Stimulated activated CD4-positive, alpha-beta T cell treated with anti-CD3 and anti-CD28 coated beads, Interleukin-1b, Interleukin-23, amount 100 ng/mL, for 48 hours (primary cell): ENCODE measurements around the gene SPATA16.
"Not testable (repeated sequence)": the region's sequence is repeated elsewhere in the genome, so short reads cannot be mapped to it uniquely, and the experiment has no call there.

Experiments used
- DNase-seq: peaks from one replicate; pipeline ENCODE4 v3.0.0-alpha.2; 2020

Gene SPATA16, protein sequence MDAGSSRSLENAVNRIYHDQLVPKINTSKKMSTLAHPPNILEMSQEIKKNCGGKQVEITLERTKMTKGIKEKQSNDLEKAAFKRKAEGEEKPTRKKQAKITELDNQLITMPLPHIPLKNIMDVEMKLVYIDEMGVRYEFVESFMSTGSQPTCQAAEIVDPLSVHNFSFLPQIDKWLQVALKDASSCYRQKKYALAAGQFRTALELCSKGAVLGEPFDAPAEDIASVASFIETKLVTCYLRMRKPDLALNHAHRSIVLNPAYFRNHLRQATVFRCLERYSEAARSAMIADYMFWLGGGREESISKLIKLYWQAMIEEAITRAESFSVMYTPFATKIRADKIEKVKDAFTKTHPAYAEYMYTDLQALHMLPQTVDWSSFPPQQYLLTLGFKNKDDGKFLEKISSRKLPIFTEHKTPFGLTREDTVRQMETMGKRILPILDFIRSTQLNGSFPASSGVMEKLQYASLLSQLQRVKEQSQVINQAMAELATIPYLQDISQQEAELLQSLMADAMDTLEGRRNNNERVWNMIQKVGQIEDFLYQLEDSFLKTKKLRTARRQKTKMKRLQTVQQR

DNA sequence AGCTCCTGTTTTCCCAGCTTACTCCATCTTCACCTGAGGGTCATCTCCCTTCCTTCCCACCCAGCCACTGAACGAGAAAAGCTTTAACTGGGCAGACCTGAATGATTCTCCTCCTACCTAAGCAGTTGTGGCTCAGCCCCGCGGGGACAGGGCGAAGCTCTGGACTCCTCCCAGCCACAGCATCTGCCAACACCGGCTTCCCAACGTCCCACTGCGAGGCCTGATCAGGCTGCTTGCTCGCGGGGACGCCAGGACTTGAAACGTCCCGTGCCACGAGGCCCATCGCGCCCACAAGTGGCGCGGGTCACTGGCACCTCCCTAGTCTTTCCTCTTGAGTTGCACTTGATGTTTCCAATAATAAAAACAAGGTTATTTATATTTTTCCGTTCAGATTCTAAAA lies at the start of gene SPATA16:
TSS of gene SPATA16 (minus strand) at position 250 of the 400 bp plus-strand sequence. CDS start 23,504 bp downstream, outside the sequence.
- DNase-seq: no peak

DNA sequence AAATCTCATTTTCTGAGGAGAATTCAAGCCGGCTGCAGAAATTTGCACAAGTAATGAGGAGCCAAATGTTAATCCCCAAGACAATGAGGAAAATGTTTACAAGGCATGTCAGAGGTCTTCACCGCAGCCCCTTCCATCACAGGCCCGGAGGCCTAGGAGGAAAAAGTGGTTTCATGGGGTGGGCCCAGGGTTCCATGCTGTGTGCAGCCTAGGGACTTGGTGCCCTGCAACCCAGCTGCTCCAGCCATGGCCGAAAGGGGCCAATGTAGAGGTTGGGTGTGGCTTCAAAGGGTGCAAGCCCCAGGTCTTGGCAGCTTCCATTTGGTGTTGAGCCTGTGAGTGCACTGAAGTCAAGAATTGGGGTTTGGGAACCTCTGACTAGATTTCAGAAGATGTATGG lies 42.0 kb upstream of the SPATA16 start:
- DNase-seq: not testable (repeated sequence)

DNA sequence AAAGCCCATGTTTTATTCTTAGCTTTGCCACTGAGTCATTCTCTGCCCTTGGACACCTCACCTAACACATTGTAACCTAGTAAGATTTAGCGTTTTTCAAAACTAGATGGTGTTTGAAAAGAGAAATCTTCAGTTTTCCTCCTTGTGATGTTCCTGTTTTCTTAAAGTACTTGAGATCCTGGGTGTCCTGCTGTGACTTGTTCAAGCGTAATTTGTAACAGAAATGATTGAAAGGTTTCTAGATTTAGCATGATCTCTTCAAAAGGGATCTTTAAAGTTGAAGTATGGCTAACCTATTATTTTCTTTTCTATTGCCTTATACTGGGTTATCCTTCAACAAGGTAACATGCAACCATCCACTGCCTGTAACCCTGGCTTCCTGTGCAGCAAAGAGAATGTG lies 32.6 kb upstream of the SPATA16 start:
- DNase-seq: no peak

DNA sequence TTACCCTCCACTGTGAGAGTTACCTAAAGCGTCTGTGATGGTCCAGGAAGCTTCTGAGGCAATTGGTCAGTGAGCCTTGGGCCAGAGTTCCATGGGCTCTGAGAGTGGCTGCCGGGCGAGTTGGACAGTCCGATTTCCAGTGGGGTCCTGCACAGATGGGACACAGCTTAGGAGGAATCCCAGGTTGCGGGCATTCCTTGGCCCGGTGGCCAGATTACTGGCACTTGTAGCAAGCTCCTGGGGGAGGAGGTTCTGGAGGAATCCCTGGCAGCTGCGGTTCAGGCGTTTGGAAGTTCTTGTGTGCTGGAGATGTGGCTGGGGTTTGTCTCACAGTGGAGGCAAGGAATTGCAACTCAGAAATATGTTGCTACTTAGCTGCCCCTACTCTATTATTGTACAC lies 18.1 kb upstream of the SPATA16 start:
- DNase-seq: not testable (repeated sequence)

DNA sequence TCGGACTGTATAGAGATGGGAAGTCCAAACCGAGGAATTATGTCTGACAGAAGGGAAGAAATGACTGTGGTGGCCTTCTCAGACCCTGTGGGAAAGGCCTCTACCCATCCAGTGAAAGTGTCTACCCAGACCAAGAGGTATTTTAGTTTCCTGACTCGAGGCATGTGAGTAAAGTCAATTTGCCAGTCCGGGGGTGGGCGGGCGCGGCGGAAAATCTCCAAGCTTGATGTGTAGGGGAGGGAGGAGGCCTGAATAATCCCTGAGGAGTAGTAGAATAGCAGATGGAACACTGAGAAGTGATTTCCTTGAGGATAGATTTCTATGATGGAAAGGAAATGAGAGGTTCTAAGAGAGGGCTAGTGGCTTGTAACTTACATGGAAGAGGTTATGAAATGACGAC lies 15.5 kb upstream of the SPATA16 start:
- not testable (repeated sequence) for DNase-seq

DNA sequence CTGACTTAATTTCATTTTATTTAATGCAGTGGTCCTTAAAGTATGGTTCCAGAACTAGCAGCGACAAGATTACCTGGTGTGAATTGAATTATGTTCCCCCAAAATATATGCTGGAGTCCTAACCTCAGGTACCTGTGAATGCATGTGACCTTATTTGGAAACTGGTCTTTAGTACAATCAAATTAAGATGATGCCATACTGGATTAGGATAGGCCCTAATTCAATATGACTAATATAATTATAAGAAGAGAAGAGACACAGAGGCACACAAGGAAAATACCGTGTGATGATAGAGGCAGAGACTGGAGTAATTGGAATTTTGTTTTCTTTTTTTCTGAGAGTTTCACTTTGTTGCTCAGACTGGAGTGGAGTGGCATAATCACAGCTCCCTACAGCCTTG lies 12.6 kb upstream of the SPATA16 start:
- DNase-seq: no peak

DNA sequence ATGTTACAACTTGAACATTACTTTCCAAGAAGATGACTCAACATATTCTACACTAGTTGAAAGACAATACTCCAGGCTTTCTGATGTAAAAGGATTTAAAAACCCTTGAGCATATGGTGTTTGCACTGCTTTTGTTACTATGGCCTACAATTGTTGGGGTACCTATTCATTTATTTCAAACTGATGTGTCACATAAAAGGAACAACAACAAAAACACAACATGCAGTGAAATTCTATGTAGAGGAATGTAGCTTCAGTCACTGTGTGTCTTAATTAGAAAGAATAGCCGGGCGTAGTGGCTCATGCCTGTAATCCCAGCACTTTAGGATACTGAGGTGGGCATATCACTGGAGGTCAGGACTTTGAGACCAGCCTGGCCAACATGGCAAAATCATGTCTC lies 1.6 kb downstream of the SPATA16 start:
- DNase-seq: no peak

DNA sequence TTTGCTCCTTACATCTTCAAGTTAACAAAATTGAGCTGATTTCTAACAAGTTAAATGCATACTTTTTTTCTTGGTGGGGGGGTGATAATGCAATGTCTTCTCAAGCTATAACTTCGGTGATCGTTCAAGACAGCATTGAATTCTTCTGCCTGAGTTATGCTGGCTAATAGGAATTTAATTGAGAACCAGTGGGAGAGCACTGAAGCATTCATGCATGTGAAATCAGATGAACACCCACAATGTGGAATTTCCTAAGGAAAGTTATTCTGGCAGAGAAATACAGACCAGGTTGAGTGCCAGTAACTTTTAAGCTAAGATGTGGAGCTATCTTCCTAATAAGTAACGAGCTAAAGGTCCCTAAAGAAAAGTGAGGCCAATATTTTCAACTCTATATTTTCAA lies 3.0 kb downstream of the SPATA16 start:
- DNase-seq: no peak

DNA sequence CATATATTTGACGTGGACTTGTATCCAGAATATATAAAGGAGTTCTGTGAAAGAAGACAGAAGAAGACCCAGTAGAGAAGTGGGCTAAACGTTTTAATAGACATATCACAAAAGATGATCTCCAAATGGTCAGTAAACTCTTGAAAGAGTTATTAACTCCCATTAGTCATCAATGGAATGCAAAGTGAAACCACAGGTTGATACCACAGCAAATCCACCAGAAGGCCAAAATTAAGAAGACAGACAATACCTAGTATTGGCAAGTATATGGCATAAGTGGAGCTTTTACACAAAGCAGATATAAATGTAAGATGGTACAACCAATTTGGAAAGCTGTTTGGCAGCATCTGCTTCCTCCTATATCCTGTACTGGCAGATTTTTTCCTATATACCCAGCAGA lies 6.0 kb downstream of the SPATA16 start:
- DNase-seq: no peak

DNA sequence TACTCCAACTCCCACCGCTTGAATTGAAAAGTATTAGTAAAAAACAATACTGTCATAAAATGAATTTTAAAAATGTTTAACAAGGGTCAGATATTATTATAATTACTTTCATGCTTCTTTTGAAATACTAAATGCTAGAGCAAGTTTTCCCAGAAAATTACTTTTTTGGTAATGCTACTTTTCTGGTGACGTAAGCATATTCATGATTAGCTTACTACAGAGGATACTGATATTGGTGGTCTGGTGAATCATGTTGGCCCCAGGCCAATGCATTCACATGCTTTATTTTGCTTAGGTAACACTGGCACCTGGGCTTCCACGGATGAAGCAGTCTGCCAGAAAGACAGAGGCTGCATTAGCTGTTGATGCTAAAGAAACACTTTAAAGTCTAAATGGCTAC lies 12.4 kb downstream of the SPATA16 start:
- no peak for DNase-seq

DNA sequence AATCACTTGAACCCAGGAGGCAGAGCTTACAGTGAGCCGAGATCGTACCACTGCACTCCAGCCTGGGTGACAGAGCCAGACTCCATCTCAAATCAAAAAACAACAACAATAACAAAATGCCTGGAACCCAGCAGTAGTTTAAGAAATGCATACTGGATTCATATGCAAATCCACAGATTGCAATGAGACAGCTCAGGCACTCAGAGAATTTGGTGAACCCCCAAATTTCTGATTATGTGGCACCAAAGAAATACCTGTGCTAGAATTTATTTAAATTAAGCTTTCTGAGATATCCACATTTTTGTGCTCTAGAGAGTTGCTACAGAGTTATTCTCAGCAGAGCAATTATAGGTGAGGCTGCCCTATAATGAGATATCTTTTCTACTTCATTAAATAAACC lies 29.7 kb downstream of the SPATA16 start:
- DNase-seq: no peak

DNA sequence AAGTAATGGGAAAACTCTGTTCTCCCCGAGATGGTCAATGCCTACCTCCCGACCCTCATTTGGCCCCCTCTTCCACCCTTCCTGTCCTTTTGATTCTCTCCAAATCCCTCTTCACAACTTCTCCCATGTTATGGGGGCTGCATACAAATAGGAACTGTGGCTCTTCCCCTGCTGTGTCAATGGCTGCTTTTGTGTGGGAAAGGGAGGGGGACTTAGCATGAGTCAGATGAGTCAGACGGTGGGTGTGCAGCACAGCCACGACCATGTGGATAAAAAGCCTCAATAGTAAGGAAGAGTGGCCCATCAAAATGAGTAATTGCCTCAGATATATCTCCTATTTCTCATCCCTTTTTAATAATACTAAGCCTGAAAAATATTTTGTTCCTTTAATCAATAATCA lies 31.9 kb downstream of the SPATA16 start:
- no peak for DNase-seq

DNA sequence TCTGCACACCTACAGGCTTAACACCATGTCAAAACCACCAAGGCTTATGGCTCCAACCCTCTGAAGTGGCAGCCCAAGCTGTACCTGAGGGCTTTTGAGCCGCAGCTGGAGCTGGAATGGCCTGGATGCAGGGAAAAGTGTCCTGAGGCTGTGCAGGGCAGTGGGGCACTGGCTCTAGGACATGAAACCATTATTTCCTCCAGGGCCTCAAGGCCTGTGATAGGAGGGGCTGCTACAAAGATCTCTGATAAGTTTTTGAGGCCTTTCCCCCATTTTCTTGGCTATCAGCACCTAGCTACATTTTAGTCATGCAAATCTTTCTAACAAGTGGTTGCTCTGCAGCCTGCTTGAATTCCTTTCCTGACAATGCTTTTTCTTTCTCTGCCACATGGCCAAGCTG lies 37.6 kb downstream of the SPATA16 start:
- DNase-seq: no peak

DNA sequence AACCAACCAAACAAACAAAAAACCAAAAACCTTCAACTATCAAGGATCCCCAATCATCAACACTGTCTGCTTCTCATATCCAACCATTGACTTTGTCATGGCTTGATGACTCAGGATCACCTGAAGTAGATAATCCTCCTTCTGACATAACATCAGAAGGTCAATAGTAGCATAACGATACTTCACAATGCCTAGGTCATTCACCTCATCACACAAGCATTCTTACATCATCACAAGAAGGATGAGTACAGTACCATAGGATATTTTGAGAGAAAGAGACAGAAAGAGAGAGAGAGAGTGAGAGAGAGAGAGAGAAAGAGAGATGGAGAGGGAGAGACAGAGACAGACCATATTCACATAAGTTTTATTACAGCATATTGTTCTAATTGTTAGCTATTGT lies 42.1 kb downstream of the SPATA16 start:
- DNase-seq: no peak

DNA sequence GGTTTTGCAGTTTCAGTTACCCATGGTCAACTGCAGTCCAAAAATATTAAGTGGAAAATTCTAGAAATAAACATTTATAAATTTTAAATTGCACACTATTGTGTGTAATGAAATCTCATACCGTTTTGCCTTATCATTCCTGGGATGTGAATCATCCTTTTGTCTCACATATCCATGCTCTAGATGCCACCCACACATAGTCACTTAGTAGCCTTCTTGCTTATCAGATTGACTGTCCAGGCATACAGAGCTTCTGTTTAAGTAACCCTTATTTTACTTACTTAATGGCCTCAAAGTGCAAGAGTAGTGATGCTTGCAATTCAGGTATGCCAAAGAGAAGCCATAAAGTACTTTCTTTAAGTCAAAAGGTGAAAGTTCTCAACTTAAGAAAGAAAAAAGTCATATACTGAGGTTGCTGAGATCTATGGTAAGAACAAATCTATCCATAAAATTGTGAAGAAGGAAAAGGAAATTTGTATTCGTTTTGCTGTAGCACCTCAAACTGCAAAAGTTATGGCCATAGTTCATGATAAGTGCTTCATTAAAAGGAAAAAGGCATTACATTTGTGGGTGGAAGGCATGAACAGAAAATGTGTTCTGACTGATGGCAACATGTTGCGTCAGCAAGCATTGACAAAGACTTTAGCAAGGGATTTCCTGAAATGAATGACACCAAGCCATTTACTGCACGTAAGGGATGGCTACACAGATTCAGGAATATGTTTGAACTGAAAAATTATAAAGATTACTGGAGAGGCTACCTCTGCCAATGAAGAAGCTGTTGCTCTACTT lies 43.8 kb downstream of the SPATA16 start:
- DNase-seq: no peak

DNA sequence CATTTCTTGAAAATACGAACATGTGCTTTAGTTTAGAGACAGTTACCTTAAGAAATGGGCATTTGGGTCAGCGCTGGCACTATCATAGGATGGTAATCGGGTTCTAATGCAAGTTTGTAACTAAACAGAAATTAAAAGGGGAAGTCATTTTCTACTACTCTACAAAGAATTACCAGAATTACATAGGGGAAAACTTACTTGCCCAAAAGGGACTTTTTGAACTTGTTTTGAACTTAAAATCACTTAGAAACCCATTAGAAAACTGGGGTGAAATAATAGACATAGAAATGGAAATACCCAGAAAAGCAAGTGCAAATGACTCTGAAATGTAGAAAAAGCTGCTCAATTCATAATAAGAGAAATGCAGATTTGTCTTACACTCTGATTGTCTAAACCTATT lies 44.9 kb downstream of the SPATA16 start:
- no peak for DNase-seq

DNA sequence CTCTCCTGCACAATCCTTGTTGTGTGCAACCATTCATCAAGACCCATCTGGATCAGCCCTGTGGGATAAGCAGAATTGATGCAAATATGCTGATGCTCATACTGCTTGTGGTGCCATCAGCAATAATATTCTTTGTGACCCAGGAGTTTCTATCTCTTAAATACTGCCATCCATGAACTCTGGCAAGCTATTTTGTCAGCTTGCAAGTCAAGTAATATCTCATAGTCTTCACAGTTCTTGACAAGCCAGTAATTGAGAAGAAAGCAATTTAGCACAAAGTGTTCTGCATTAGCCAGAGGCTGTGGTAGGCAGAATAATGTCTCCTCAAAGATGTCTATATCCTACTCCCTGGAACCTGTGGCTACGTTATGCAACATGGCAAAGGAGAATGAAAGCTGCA lies 49.0 kb downstream of the SPATA16 start:
- DNase-seq: no peak

DNA sequence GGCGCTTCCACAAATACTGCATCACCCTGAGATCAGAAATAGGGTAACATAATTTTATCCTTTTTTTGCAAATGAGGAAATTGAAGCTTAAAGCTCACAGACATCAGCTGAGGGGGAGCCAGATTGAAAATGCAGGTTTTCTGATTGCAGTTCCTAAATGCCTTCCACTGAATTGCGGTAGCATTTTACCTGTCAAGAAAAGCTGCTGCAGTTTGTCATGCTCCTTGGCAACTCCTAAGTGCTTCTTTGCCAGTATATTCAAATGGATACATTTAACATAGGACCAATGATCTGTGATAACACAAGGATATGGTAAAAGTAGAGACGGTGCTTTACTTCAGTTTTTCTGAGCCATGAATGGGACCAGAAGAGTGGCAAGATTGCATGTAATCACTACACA lies 50.5 kb downstream of the SPATA16 start:
- no peak for DNase-seq

DNA sequence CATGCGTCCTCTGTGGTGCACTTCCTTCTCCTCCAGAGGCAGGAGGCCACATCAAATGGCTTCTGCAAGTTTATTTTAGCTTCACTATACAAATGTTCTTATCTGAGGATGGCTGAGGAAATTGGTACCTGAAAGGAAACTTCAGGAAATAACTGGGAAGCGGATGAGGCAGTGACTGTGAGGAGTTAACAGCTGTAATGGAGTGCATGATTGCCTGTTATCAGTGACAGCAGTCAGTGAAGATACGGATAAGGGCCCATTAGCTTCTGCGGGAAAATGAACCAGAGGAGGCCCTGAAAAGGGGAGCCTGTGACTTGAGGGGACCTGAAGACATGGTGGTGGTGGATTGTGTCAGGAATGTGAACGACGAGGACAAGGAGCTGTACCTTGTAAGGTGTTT lies 51.8 kb downstream of the SPATA16 start:
- no peak for DNase-seq

DNA sequence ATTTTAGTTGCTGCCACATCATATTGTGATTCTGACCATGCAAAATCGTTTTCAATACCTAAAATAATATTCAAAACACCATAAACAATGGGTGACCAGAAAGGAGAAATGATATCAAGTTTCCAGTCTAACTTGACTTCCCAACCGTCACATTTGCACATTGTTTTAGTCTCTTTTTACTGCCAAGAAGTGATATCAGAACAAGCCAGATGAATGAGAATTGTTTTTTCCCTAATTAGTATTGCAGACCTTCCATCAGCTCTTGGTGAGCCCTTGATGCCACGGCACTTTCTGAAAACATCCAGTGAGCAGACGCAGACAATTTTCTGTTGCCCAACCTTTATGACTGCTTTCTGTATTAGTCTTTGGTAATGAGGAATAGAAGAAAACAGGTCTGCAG lies 62.5 kb downstream of the SPATA16 start:
- no peak for DNase-seq

DNA sequence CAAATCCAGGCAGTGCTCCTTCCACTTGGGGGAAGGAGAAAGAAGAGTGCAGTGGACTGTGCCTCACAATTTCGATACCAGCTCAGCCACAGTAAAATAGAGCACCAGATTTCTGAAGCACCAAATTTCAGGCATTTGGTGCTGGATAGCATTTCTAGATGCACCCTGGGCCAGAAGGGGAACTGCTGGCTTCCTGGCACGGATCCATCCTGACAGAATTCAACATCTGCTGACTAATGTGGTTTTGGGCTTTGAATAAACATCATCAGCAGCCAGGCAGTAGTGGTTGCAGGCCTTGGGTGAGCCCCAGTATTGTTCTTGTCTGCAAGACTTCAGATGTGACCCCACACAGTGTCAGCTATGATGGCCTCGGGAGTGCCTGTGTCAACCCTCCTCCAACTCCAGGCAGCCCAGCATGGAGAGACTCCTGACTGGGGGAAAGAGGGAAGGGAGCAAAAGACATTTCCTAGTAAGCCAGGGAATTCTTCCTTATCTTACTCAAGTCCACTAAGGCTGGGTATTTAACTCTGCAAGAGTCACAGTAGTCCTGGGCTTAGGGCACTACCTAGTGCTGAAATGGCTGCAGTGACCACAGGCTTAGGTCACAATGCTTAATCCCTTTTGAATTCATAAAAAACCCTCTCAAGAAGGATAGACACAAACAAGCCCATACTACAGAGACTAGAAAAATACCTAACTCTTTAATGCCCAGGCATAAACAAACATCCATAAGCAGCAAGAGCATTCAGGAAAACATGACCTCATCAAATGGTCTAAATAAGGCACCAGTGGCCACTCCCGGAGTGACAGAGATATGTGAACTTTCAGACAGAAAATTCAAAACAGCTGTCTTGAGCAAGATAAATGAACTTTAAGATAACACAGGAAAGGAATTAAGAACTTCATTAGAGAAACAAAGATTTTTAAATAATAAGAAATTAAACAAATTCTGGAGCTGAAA lies 74.7 kb downstream of the SPATA16 start:
- no peak for DNase-seq

DNA sequence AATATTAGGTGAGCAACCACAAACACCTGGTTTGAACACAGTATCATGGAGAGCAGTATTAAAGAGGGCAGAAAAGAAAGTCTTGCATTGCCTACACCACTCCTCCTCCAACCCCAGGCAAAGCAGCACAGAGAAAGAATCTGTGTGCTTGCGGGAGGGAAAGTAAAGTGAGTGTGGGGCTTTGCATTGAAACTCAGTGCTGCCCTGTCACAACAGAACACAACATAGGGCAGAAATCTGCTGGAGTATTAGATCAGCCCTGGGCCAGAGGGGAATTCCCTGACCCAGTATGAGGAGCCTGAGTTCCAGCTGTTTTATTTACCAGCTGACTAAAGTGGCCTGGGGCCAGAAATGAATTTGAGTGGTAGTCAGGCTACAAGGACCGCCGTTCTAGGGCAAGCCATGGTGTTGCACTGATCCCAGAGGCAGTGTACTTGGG lies 75.5 kb downstream of the SPATA16 start:
- no peak for DNase-seq

DNA sequence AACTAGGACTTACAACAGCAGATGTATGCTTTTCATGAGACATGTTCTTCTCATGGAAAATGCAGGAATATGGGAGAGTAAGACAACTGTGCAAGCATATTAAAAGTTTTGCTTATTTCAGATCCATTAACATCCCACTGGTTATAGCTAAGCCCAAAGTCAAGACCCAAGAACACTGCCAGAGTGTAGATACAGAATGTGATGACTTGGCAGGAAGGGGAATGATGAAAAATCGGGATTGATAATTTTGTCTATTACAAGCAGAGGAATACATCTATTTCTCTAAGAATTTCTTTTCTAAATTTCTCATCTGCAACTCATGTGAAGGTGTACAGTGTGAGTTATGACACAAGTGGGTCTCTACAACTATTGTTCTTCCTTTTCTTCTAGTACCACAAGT lies 76.4 kb downstream of the SPATA16 start:
- no peak for DNase-seq
